HG03439 (cell line): ENCODE data around the gene PRMT3.
"Not testable (repeated sequence)": the region's sequence is repeated elsewhere in the genome, so short reads cannot be mapped to it uniquely, and the experiment has no call there.

Source experiments
- ATAC-seq: cut with Tn5 transposase; IDR thresholded peaks from one replicate; pipeline ENCODE4 v1.9.1; 2021; ENCODE audit warnings: mild to moderate bottlenecking, moderate library complexity; ENCODE audit not compliant: unreplicated experiment

PRMT3 gene

GRCh38 chr11:20497124-20497792 lies 109.7 kb downstream of the PRMT3 start:
- ATAC-seq, result no peak

- peak; percentile 58 for ATAC-seq
Measured at GRCh38 chr11:20501252-20501651, 113.7 kb downstream of the PRMT3 start.

- ATAC-seq, result no peak
Measured at GRCh38 chr11:20501971-20502370, 114.5 kb downstream of the PRMT3 start.

GRCh38 chr11:20511982-20512381 lies 124.5 kb downstream of the PRMT3 start:
- ATAC-seq, result no peak

- no peak for ATAC-seq
Measured at GRCh38 chr11:20512869-20513268, 125.4 kb downstream of the PRMT3 start.

- no peak for ATAC-seq
Measured at GRCh38 chr11:20518323-20518834, 130.9 kb downstream of the PRMT3 start.

GRCh38 chr11:20522536-20522935 lies 135.0 kb downstream of the PRMT3 start:
- ATAC-seq, result no peak

GRCh38 chr11:20529757-20530156 lies 142.2 kb downstream of the PRMT3 start:
- no peak for ATAC-seq

GRCh38 chr11:20530942-20531703 lies 143.6 kb downstream of the PRMT3 start:
- peak; percentile 83 for ATAC-seq

- no peak for ATAC-seq
Measured at GRCh38 chr11:20535271-20535881, 147.9 kb downstream of the PRMT3 start.

GRCh38 chr11:20536365-20536764 lies 148.8 kb downstream of the PRMT3 start:
- ATAC-seq, result no peak

- ATAC-seq, result no peak
Measured at GRCh38 chr11:20536784-20537183, 149.3 kb downstream of the PRMT3 start.

- no peak for ATAC-seq
Measured at GRCh38 chr11:20541503-20541902, 154.0 kb downstream of the PRMT3 start.

GRCh38 chr11:20544603-20545237 lies 157.2 kb downstream of the PRMT3 start:
- ATAC-seq, result no peak

GRCh38 chr11:20547411-20547810 lies 159.9 kb downstream of the PRMT3 start:
- ATAC-seq, result no peak

GRCh38 chr11:20551096-20551495 lies 163.6 kb downstream of the PRMT3 start:
- ATAC-seq, result no peak

GRCh38 chr11:20555783-20556182 lies 168.3 kb downstream of the PRMT3 start:
- no peak for ATAC-seq

- ATAC-seq, result not testable (repeated sequence)
Measured at GRCh38 chr11:20556396-20556795, 168.9 kb downstream of the PRMT3 start.

- ATAC-seq, result no peak
Measured at GRCh38 chr11:20558741-20559140, 171.2 kb downstream of the PRMT3 start.
